NCI-H2107 treated with DMSO at 0.1 percent for 48 hours (cell line): ENCODE results near the gene MKNK2.
"Not testable (repeated sequence)": the region's sequence is repeated elsewhere in the genome, so short reads cannot be mapped to it uniquely, and the experiment has no call there.

ENCODE experiments used
- DNase-seq: peaks from one replicate; lab custom pipeline; 2025; ENCODE audit not compliant: unreplicated experiment; lab: John Stamatoyannopoulos, UW

Gene MKNK2

DNA sequence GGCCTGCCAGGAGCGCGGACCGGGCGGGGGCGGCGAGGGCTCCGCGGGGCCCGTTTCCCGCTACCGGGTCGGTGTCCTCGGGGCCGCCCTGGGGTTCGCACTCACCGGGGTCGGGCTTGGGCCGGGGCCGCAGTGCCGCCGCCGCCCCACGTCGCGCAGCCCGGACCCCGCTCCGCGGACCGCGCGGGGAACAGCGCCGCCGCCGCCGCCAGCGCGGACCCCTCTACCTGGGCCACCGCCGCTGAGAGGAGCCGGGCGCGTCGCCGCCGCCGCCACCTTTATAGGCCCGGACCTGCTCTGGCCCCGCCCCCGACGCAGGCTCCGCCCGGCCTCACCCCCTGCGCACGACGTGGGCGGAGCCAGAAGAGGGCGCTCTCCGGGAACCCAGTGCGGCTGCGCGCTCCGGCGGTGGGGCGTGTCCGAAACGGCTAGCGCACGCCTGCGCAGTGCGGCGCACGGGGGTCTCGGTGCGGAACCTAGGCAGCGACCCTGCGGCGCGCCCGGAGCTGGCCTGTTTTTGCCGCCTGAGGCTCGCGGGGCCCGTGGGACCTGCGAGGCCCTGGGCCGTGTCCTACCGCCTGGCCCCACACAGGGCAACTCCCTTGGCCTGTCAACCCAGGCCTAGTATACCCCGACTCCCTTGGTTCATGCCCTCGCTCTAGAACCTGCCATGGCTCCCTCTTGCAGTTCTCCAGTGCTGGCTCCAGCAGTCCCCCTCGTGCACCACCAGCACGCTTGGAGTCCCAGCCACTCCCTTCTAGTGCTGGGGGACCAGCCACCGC is at the start of gene MKNK2:
MKNK2 (minus strand) TSS at position 254 of the 782 bp plus-strand sequence. CDS start 393 bp downstream, outside the sequence.
- DNase-seq = peak; percentile 50

DNA sequence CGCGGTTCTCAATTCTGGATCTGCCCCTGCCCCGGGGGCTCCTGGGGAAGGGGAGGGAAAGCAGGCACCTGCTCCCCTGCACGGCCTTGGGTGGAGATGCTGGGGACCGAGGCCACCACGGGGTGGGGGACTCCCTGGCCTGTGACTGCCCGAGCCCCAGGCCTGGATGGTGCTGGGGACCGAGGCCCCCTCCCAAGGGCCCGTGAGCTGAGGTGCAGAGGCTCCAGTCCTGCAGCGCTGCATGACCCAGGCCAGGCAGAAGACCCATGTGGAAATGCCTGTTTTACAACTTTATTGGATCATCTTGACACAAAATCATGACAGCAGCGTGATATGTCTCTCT is 49.6 kb upstream of the MKNK2 start:
- DNase-seq = no peak

DNA sequence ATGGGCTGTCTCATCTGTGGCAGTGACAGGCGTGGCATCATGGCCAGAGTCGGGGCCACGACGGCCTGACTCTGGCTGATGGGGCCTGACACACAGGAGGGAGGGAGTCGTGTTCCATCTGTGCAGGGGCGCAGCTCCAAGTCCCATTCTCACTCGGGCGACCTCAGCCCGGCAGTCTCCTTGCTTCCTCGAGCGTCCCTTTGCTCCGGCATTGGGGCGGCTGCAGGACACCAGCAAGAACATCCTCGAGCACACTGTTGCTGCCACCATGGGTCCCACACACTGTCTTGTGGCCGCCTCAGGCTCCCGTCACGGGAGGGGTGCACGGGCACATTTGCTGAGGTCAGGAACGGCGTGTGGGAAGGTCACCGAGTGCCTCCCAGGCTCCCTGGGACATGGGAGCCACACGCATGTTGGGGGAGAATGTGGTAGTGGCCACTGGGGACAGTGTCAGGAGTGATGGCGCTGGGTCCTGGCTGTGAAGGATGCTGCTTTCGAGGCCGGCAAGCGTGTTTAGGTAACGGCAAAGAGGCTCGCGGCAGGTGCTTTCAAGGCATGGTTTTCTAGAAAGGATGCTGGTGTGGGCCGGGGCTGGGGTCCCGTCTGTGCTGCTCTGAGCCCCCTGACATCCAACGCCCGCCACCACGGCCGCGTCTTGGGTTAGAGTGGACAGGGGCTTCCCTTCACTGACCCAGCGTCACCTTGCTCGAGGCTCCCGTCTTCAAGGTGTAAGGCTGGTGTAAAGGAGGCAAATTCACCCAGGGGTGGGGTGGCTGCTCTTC is 49.1 kb upstream of the MKNK2 start:
- no peak for DNase-seq

DNA sequence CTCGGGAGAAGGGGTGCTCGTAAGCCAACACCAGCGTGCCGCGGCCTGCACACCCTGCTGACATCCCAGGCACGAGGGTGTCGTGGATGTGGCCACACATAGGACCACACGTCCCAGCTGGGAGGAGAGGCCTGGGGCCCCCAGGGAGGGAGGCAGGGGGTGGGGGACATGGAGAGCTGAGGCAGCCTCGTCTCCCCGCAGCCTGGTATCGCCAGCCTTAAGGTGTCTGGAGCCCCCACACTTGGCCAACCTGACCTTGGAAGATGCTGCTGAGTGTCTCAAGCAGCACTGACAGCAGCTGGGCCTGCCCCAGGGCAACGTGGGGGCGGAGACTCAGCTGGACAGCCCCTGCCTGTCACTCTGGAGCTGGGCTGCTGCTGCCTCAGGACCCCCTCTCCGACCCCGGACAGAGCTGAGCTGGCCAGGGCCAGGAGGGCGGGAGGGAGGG is 48.0 kb upstream of the MKNK2 start:
- no peak for DNase-seq

DNA sequence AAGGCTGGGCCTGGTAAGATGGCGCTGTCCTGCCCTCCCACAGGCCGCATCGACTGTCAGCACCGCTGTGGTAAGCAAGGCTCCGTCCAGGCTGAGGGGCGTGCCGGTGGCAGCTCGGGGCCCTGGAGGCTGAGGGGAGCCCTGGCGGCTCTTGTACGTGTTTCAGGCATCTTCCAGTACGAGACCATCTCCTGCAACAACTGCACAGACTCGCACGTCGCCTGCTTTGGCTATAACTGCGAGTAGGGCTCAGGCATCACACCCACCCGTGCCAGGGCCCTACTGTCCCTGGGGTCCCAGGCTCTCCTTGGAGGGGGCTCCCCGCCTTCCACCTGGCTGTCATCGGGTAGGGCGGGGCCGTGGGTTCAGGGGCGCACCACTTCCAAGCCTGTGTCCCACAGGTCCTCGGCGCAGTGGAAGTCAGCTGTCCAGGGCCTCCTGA is 46.9 kb upstream of the MKNK2 start:
- no peak for DNase-seq

DNA sequence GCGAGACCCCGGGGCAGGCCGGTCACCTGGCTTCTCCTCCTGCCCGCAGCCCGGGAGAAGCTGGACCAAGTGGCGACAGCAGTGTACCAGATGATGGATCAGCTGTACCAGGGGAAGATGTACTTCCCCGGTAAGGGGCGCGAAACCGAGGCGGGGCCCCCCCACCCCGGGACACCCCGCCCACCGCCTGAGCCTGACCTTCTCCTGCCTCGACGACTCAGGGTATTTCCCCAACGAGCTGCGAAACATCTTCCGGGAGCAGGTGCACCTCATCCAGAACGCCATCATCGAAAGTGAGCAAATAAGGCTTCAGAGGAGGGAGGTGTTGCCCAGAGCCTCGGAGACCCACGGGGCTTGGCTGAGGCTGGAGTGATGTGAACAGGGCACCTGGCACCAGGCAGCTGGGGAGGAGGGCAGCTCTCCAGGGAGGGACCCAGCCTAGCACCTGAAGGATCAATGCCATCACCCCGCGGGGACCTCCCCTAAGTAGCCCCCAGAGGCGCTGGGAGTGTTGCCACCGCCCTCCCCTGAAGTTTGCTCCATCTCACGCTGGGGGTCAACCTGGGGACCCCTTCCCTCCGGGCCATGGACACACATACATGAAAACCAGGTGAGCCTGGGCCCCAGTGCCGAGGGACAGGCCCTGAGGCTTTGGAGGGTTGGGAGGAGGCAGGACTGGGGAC is 46.3 kb upstream of the MKNK2 start:
- peak; percentile 34 for DNase-seq

DNA sequence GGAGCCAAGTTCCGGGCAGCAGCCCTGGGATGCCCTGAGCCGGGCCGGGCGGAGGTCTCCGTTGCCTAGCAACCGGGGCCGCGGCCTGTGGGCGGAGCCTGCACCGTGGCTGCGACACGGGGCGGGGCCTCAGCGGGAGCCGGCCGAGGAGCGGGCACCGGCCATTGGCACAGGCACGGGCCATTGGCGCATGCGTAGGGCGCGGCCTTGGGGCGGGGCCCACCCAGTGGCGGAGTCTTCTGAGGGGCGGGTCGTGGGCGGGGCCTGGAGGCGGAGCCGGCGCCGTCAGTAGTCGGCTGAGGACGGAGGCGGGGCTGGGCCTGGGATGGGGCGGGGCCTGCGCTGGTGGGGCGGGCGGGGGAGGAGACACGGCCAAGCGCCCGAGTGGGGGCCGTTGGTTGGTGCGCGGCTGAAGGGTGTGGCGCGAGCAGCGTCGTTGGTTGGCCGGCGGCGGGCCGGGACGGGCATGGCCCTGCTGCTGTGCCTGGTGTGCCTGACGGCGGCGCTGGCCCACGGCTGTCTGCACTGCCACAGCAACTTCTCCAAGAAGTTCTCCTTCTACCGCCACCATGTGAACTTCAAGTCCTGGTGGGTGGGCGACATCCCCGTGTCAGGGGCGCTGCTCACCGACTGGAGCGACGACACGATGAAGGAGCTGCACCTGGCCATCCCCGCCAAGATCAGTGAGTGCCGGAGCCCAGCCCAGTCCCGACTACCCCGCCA is 45.6 kb upstream of the MKNK2 start, which contains the start of gene IZUMO4:
IZUMO4 (plus strand) TSS at position 436 of the 723 bp plus-strand sequence; CDS start at position 467, 31 bp downstream.
- peak; percentile 88 for DNase-seq

DNA sequence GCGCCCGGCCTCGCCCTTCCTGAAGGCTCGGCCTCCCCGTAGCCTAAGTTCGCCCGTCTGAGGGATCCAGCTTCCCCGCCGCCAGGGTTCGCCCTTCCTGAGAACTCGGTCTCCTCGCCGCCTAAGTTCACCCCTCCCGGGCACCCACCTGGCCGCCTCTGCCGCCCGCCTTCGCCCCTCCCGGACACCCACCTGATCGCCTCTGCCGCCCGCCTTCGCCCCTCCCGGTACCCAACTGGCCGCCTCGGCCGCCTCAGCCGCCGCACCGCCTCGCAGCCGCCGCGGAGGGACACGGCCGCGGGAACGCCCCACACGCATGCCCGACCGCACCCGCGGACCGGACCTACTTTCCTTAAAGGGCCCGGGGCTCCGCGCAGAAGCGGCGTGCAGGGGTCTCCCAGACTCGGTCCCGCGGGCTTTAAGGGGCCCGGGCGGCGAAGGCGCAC is 45.0 kb upstream of the MKNK2 start, which contains the start of gene MOB3A:
MOB3A (minus strand) TSS at position 293 of the 446 bp plus-strand sequence. CDS start 17,766 bp downstream, outside the sequence.
- peak; percentile 57 for DNase-seq

DNA sequence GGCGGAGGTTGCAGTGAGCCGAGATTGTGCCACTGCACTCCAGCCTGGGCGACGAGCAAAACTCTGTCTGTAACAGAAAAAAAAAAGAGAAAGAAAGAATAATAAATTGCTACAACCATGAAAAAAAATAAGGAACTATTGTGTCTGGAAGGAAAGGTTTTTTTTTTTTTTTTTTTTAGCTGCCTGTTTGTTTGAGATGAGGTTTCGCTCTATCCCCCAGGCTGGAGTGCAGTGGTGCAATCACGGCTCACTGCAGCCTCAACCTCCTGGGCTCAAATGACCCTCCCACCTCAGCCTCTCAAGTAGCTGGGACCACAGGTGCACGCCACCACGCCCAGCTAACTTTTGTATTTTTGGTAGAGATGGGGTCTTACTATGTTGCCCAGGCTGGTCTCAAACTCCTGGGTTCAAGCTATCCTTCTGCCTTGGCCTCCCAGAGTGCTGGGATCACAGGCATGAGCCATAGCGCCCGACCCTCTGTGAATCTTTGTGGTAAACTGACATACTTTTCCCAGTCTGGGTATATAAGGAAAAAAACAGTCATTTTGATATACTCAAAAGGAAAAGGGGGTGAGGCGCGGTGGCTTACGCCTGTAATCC is 41.0 kb upstream of the MKNK2 start:
- DNase-seq = not testable (repeated sequence)

DNA sequence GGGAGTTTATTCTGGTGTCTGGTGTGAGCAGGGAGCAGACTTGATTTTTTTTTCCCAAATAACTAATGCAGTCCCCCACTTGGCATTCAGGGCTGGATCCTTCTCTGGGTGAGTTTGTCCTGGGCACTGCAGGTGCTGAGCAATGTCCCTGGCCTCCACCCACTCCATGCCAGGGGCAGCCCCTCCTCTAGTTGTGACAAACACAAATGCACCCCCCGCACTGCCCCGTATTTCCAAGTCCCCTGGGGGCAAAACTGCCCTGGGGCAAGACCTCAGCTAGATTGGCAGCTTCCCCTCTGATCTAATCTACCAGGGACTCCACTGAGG is 38.6 kb upstream of the MKNK2 start:
- DNase-seq = no peak

DNA sequence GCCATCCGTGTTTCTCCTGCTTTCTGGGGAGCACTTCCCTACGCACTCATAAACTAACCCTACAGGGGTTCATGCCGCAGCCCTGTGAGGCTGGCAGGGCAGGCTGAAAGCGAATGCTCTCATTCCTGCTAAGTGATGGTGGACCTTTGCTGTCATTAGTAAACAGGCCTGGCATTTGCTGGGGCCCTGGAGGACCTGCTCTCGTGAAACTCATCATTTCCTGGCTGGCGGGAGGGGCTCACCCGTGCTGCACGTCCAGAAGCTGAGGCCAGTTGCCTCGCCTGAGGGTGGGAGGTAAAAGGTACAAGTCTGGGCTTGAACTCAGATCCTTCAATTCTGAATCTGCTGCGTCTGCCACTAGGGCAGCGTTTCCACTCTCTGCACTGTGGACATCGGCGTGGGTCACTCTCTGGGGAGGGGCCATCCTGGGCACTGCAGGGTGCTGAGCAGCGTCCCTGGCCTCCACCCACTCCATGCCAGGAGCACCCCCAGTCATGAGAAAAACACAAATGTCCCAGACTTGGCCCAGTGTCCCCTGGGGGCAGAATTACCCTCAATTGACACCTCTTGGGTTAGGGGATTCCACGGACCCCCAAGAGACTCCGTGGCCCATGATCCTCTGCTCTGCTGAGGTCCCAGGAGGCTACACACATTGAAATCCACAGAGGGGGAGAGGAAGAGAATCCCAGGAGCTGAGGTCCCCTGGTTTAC is 38.1 kb upstream of the MKNK2 start:
- no peak for DNase-seq

DNA sequence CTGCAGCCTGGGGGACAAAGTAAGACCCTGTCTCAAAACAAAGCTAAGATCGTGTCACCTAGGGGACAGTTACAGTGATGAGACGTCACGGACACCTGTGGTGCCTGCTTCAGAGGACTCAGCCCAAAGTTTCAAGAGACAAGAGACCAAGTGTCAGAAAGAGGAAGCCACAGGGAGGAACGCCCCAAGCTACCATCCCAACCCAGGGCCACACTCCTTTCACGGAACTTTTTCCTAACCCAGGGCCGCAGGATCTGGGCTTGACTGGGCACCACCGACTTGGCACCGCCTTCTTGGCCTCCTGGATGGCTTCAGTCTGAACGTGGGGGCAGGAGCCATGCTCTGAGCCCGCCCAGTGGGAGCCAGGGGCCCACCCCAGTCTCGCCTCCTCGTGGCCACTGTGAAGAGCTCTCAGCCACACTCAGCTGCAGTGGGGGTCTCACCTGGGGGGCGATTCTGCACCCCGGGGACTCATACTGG is 36.6 kb upstream of the MKNK2 start:
- no peak for DNase-seq

DNA sequence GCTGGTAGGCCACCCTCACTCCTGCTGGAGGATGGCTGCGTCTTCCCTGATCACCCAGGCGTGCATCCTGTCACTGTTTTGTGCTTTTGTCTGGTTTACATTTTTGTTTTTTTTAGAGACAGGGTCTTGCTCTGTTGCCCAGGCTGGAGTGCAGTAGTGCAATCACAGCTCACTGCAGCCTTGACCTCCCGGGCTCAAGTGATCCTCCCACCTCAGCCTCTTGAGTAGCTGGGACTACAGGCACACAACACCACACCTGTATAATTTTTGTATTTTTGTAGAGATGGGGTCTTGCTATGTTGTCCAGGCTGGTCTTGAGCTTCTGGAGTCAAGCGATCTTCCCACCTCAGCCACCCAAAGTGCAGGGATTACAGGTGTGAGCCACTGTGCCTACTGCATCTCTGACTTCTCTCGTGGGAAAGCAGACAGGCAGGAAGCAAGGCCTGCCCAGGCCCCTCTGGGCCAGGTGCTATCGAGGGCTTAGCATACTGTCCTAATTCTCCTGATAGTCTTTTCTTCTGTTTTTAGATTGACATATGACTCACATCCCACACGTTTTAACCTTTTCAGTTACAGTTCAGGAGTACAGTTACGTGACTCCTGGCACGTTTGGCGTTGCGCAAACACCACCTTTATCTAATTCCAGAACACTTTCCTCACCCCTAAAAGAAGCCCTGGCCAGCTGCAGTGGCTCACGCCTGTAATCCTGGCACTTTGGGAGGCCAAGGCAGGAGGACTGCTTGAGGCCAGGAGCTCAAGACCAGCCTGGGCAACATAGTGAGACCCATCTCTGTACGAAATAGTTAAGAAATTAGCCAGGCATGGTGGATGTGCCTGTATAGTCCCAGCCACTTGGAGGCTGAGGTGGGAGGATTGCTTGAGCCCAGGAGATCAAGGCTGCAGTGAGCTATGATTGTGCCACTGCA is 35.9 kb upstream of the MKNK2 start:
- DNase-seq = not testable (repeated sequence)

DNA sequence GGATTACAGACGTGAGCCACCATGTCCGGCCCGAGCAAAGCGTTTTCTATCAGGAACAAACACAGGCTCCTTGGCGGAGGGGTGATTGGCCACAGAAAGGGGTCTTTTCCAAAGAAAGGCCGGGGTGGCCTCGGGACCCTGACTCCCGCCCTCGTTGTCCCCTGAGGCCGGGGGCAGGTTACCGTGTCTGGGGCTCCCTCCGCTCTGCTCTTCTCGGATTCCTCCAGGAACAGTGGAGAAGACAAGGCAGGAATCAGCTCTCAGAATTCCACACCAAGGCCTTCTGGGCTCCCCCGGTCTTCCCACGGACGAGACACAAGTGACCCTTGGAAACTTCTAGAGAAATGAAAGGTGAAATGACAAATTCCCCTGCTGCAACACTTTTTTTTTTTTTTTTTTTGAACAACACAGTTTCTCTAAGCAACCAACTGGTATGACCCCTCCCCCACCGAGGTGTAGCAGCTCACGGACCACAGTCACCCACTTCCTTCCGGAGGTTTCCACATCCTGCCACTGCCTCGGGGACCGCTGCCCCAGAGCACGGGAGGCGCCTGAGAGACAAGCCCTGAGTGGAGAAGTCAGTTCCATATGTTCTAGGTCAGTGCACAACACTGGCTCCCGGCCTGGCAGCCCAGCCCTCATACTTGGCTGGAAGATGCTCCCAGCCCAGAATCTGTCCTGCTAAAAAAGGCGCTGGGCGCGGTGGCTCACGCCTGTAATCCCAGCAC is 34.1 kb upstream of the MKNK2 start:
- DNase-seq = no peak

DNA sequence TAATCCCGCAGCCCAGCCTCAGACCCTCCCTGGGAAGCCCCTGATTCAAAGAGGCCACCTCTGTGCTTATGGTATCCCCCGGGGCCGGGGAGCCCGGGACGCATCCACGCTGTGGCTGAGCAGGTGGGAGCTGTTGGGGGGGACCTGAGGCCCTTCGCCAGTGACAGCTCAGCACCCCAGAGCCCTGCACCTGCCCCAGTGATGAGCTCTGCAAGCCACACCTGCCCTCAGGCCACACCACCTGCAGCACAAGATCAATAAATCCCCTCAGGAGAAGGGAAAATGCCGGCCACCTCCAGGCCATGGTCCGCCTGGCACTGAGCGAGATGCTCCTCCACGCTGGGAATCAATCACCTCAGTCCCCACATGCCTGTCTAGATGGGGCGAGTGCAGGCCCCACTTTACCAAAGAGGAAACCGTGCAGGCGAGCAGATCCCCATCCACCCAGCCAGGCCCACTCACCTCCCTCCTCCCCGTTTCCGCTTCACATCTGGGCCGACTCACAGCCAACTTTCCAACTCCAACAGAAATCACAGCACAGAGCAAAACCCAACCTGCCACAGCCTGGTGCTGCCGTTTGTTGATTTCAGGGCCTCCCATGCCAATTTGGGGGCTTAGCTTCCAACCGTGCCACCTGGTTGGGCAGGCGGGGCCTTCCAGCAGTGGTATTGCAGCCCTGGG is 32.3 kb upstream of the MKNK2 start:
- DNase-seq = peak; percentile 51

DNA sequence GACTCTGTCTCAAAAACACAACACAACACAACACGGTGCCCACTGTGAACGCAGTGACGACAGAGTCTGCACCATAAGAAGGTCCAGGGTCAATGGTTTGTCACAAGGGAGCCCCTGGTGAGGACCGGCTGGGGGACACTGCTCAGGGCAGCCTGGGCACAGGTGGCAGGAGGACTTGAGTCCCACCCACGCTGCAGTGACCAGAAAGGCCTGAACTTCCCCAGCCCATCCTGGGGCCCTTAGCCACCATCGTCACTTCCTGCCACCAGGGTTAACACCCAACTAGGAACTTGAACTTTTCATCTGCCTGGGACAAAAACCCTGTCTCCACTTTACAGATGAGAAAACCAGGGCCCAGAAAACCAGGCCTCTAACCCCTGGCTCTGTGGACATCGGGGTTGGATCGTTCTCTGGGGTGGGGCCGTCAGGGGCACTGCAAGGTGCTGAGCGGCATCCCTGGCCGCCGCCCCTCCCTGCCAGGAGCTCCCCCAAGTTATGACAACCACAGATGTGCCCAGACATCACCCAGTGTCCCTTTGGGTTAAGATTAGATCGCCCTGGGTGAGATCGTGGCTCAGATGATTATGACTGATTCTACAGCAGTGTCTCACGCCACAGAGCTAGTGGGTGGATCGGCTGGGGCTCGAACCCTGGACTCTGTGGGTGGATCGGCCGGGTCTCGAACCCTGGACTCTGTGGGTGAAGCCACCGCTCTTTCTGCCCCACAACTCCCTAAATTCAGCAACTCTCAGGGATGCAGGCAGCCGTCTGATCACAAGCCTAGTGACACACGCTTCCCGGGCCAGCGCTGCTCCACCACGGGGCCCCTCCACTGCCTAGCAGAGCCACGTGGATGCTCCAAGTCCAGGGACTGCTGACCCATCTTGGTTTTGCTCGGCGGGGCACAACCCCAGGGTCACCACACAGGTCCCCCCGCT is 31.1 kb upstream of the MKNK2 start:
- no peak for DNase-seq
